ENCODE measurements around the gene SHANK1.

- TF ChIP-seq CTCF (conservative IDR thresholded peaks at IDR 0.05; ENCODE audit: low read length) (no peak), EZH2phosphoT487 (IDR thresholded peaks at IDR 0.05; ENCODE audit: borderline replicate concordance) (no peak)
Observed at GRCh38 chr19:50662651-50663481, 56.7 kb downstream of the SHANK1 start.
